OCI-LY3 (cell line): Measurements from ENCODE around the gene NOC3L.

ENCODE experiments used
- EZH2phosphoT487 ChIP-seq: fragments of 200-600 bp; shearing (Covaris generic); IDR thresholded peaks from 2 replicates; pipeline ENCODE4 v1.6.1; 2018; ENCODE audit warnings: antibody characterized with exemption, mixed run types, low read depth
- TF ChIP-seq, protein P1 (sequence below): fragments of 200-600, 300-600 bp; sonication (generic); IDR thresholded peaks from 2 replicates; pipeline ENCODE4 v1.5.1; 2014; ENCODE audit warnings: antibody characterized with exemption, low read length, low read depth

DNA sequence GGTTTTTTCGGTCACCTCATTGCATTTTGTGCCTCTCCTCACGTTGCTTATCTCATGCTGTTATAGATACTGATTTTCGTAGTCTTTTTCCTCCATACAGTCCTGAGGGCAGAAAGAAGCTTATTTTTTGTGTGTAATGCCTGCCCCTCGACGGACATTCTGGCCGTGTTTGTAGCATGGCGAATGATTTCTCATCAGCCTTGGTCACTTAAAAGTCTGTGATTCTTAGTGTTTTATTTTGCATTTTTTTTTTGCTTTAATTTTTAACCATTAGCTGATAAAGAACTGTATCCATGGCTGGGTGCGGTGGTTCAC lies 469 bp upstream of the NOC3L start:
- TF ChIP-seq, protein P1, sequence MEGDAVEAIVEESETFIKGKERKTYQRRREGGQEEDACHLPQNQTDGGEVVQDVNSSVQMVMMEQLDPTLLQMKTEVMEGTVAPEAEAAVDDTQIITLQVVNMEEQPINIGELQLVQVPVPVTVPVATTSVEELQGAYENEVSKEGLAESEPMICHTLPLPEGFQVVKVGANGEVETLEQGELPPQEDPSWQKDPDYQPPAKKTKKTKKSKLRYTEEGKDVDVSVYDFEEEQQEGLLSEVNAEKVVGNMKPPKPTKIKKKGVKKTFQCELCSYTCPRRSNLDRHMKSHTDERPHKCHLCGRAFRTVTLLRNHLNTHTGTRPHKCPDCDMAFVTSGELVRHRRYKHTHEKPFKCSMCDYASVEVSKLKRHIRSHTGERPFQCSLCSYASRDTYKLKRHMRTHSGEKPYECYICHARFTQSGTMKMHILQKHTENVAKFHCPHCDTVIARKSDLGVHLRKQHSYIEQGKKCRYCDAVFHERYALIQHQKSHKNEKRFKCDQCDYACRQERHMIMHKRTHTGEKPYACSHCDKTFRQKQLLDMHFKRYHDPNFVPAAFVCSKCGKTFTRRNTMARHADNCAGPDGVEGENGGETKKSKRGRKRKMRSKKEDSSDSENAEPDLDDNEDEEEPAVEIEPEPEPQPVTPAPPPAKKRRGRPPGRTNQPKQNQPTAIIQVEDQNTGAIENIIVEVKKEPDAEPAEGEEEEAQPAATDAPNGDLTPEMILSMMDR, result no peak
- no peak for TF ChIP-seq EZH2phosphoT487
